Liver (tissue), 9 donors: ENCODE results near the gene SAA4. TPM values are rescaled to one million over a fixed set of nuclear protein-coding genes. Genes with fewer than 3 reads are reported as not detected.
"Not testable (repeated sequence)": the region's sequence is repeated elsewhere in the genome, so short reads cannot be mapped to it uniquely, and the experiment has no call there.

Experiments
- DNase-seq: peaks from one replicate; pipeline ENCODE4 v3.0.0-alpha.2; 2017; ENCODE audit warnings: low spot score
- H3K27ac ChIP-seq, 2 donors: one replicate each; pipeline ENCODE4 v1.7.0; 2013; ENCODE audit warnings: inconsistent platforms in 2 of 2, low read length in 2 of 2, control low read depth in 1 of 2, low read depth in 1 of 2, mild to moderate bottlenecking in 1 of 2
- H3K27me3 ChIP-seq, 4 donors: one replicate each; pipeline versions ENCODE4 v1.6.1 to v1.7.0; 2013; ENCODE audit warnings: low read length in 3 of 4, inconsistent platforms in 1 of 4, mild to moderate bottlenecking in 1 of 4, moderate library complexity in 1 of 4; ENCODE audit not compliant: control insufficient read depth in 4 of 4, insufficient read depth in 4 of 4
- H3K36me3 ChIP-seq, 4 donors: one replicate each; pipeline versions ENCODE4 v1.6.1 to v1.7.0; 2013; ENCODE audit warnings: low read length in 3 of 4, mild to moderate bottlenecking in 3 of 4, low read depth in 1 of 4, moderate library complexity in 1 of 4; ENCODE audit not compliant: control insufficient read depth in 4 of 4, insufficient read depth in 3 of 4
- H3K4me1 ChIP-seq, 4 donors: one replicate each; pipeline versions ENCODE4 v1.6.1 to v1.7.0; 2013; ENCODE audit warnings: low read length in 3 of 4, mild to moderate bottlenecking in 3 of 4, moderate library complexity in 1 of 4; ENCODE audit not compliant: control insufficient read depth in 4 of 4, insufficient read depth in 4 of 4
- H3K4me3 ChIP-seq, 3 donors: one replicate each; pipeline versions ENCODE4 v1.6.1 to v1.7.0; 2013; ENCODE audit warnings: low read length in 3 of 3, control low read depth in 1 of 3, low read depth in 1 of 3, mild to moderate bottlenecking in 1 of 3
- H3K9ac ChIP-seq, 2 donors: one replicate each; pipeline ENCODE4 v1.7.0; 2013; ENCODE audit warnings: low read length in 2 of 2, mild to moderate bottlenecking in 2 of 2, moderate library complexity in 2 of 2, control low read depth in 1 of 2, low read depth in 1 of 2
- H3K9me3 ChIP-seq, 4 donors: one replicate each; pipeline versions ENCODE4 v1.6.1 to v1.7.0; 2013; ENCODE audit warnings: low read length in 3 of 4; ENCODE audit not compliant: control insufficient read depth in 4 of 4
- ATF3 ChIP-seq: IDR thresholded peaks from 2 replicates; pipeline ENCODE4 v1.6.1; 2016; ENCODE audit warnings: antibody characterized with exemption
- CTCF ChIP-seq: fragments of 150-350 bp; IDR thresholded peaks from 2 replicates; pipeline ENCODE4 v1.5.1; 2017; ENCODE audit warnings: improper control_type of control experiment, low read depth, low read length; ENCODE audit not compliant: missing input control
- FOXA1 ChIP-seq: IDR thresholded peaks from 2 replicates; pipeline ENCODE4 v1.6.1; 2016; ENCODE audit warnings: antibody characterized with exemption
- FOXA2 ChIP-seq: IDR thresholded peaks from 2 replicates; pipeline ENCODE4 v1.6.1; 2016; ENCODE audit warnings: antibody characterized with exemption
- GABPA ChIP-seq, 2 donors: IDR thresholded peaks in 1 of 2; conservative IDR thresholded peaks in 1 of 2; 2 replicates each; pipeline ENCODE4 v1.6.1; 2016; ENCODE audit warnings: antibody characterized with exemption in 2 of 2, mild to moderate bottlenecking in 1 of 2, moderate library complexity in 1 of 2
- HNF4A ChIP-seq, 2 donors: conservative IDR thresholded peaks; 2 replicates each; pipeline ENCODE4 v1.6.1; 2016; ENCODE audit warnings: antibody characterized with exemption in 2 of 2, mild to moderate bottlenecking in 2 of 2
- HNF4G ChIP-seq: IDR thresholded peaks from 2 replicates; pipeline ENCODE4 v1.6.1; 2016; ENCODE audit warnings: antibody characterized with exemption
- JUND ChIP-seq, 2 donors: IDR thresholded peaks; 2 replicates each; pipeline ENCODE4 v1.6.1; 2016; ENCODE audit warnings: antibody characterized with exemption in 2 of 2
- MAX ChIP-seq: IDR thresholded peaks from 2 replicates; pipeline ENCODE4 v1.6.1; 2016; ENCODE audit warnings: antibody characterized with exemption
- RXRA ChIP-seq, 2 donors: IDR thresholded peaks; 2 replicates each; pipeline ENCODE4 v1.6.1; 2017 to 2018; ENCODE audit warnings: antibody characterized with exemption in 2 of 2, mild to moderate bottlenecking in 1 of 2
- SP1 ChIP-seq: IDR thresholded peaks from 2 replicates; pipeline ENCODE4 v1.6.1; 2018; ENCODE audit warnings: antibody characterized with exemption, mild to moderate bottlenecking
- TAF1 ChIP-seq: conservative IDR thresholded peaks from 2 replicates; pipeline ENCODE4 v1.6.1; 2016; ENCODE audit warnings: antibody characterized with exemption, mild to moderate bottlenecking
- WGBS: extraction: QIAGEN DNeasy Blood & Tissue Kit; methylation state at CpG from one replicate; pipeline ENCODE4 v1.1.7; 2013; 5-methylcytosine and 5-hydroxymethylcytosine counted together
- polyA plus RNA-seq, 2 donors: library from polyadenylated mRNA; stranded (reverse) in 1 of 2; unstranded in 1 of 2; fragments of 200-250 nt in 1 of 2; fragments of >200 nt in 1 of 2; fragmentation: Nextera tagmentation in 1 of 2; extraction: Ambion mirVana in 1 of 2; gene quantifications; one replicate each; pipeline versions ENCODE4 v1.2.1 to v1.2.3, GENCODE V29; 2013 to 2015
- total RNA-seq, 2 donors: library from RNA; depleted of rRNA; stranded (reverse); fragments of >200 nt; gene quantifications; one replicate each; pipeline ENCODE4 v1.2.3, GENCODE V29; 2014
- TF ChIP-seq, protein P1 (sequence below): IDR thresholded peaks from 2 replicates; pipeline ENCODE4 v1.6.1; 2016; ENCODE audit warnings: antibody characterized with exemption
- TF ChIP-seq, protein P2 (sequence below): IDR thresholded peaks from 2 replicates; pipeline ENCODE4 v1.6.1; 2016; ENCODE audit warnings: antibody characterized with exemption, mild to moderate bottlenecking
- donor health status: healthy.
- donor health status: healthy.
- donor health status: healthy.
- donor health status: healthy.
- donor health status: healthy.

Gene SAA4
- total and polyA plus RNA-seq, 4 donors = 84.9 to 4,017 (median 1,127) TPM

GRCh38 chr11:18248561-18248960 lies 12.0 kb upstream of the SAA4 start, which contains the start of gene SAA2 (continued):
- no peak for TF ChIP-seq ATF3
- TF ChIP-seq TAF1 = no peak
- TF ChIP-seq, protein P1, sequence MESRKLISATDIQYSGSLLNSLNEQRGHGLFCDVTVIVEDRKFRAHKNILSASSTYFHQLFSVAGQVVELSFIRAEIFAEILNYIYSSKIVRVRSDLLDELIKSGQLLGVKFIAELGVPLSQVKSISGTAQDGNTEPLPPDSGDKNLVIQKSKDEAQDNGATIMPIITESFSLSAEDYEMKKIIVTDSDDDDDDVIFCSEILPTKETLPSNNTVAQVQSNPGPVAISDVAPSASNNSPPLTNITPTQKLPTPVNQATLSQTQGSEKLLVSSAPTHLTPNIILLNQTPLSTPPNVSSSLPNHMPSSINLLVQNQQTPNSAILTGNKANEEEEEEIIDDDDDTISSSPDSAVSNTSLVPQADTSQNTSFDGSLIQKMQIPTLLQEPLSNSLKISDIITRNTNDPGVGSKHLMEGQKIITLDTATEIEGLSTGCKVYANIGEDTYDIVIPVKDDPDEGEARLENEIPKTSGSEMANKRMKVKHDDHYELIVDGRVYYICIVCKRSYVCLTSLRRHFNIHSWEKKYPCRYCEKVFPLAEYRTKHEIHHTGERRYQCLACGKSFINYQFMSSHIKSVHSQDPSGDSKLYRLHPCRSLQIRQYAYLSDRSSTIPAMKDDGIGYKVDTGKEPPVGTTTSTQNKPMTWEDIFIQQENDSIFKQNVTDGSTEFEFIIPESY = no peak
- TF ChIP-seq HNF4G = no peak
- TF ChIP-seq SP1 = peak; percentile 42

DNA sequence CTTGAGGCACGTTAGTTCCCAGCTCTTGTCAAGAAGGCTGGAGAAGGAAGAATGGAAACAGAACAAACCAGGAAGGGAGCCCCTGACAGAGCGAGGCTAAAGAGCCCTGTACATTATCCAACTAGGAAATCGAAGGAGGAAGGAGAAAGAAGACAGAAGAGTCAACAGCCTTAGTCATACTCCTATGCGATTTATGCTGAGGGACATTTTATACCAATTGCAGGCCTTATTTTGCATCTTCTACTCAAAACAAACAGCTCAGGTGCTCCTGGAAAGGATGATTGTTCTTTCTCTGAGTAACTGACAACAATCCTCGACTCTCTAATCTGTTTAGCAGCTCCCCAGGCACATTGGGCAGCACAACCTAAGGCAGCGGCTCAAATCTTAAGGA lies 10.6 kb upstream of the SAA4 start:
- not testable (repeated sequence) for H3K27me3 ChIP-seq, DNase-seq, H3K9ac ChIP-seq, H3K27ac ChIP-seq, H3K9me3 ChIP-seq, H3K4me1 ChIP-seq, H3K4me3 ChIP-seq, H3K36me3 ChIP-seq
- 82% methylated on average over 3 of the region's 6 CpGs for WGBS

- H3K36me3 ChIP-seq, H3K9ac ChIP-seq, H3K9me3 ChIP-seq, DNase-seq, H3K27me3 ChIP-seq, H3K4me1 ChIP-seq, H3K27ac ChIP-seq: not testable (repeated sequence)
- H3K4me3 ChIP-seq = peak overlapping the region in 1 of 3 donors; percentile 0
- WGBS = 57% methylated on average over 11 of the region's 11 CpGs
- TF ChIP-seq RXRA (IDR thresholded peaks at IDR 0.05) = peak; percentile 7 to 23
- TF ChIP-seq HNF4A (conservative IDR thresholded peaks at IDR 0.05) = peak in 1 of 2 donors; percentile 10
- peak in 1 of 2 donors; percentile 10 for TF ChIP-seq JUND (IDR thresholded peaks at IDR 0.05)
These were observed 10.0 kb upstream of the SAA4 start for GRCh38 chr11:18246379-18247190.

GRCh38 chr11:18245396-18245795 lies 8.8 kb upstream of the SAA4 start:
- Histone ChIP-seq H3K4me3 (no peak overlapping the region), H3K36me3 (no peaks in the 10 kb centered on the region), H3K9ac (no peak overlapping the region), H3K27ac (no peak overlapping the region), H3K27me3 (no peaks in the 10 kb centered on the region), H3K9me3 (no peaks in the 10 kb centered on the region), H3K4me1 (peaks cover 0 to 9% (median 2%) of the 10 kb centered on the region in 4 donors)
- DNase-seq = no peak
- WGBS = 72% methylated on average over 6 of the region's 6 CpGs
- no peak for TF ChIP-seq ATF3
- TF ChIP-seq, protein P2, sequence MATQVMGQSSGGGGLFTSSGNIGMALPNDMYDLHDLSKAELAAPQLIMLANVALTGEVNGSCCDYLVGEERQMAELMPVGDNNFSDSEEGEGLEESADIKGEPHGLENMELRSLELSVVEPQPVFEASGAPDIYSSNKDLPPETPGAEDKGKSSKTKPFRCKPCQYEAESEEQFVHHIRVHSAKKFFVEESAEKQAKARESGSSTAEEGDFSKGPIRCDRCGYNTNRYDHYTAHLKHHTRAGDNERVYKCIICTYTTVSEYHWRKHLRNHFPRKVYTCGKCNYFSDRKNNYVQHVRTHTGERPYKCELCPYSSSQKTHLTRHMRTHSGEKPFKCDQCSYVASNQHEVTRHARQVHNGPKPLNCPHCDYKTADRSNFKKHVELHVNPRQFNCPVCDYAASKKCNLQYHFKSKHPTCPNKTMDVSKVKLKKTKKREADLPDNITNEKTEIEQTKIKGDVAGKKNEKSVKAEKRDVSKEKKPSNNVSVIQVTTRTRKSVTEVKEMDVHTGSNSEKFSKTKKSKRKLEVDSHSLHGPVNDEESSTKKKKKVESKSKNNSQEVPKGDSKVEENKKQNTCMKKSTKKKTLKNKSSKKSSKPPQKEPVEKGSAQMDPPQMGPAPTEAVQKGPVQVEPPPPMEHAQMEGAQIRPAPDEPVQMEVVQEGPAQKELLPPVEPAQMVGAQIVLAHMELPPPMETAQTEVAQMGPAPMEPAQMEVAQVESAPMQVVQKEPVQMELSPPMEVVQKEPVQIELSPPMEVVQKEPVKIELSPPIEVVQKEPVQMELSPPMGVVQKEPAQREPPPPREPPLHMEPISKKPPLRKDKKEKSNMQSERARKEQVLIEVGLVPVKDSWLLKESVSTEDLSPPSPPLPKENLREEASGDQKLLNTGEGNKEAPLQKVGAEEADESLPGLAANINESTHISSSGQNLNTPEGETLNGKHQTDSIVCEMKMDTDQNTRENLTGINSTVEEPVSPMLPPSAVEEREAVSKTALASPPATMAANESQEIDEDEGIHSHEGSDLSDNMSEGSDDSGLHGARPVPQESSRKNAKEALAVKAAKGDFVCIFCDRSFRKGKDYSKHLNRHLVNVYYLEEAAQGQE = no peak
- no peak for TF ChIP-seq CTCF
- no peak for TF ChIP-seq TAF1
- TF ChIP-seq, protein P1 = no peak
- TF ChIP-seq HNF4G = no peak
- TF ChIP-seq GABPA (IDR thresholded peaks at IDR 0.05 in 1 of 2, conservative IDR thresholded peaks at IDR 0.05 in 1 of 2) = no peak
- no peak for TF ChIP-seq RXRA (IDR thresholded peaks at IDR 0.05)
- no peak for TF ChIP-seq FOXA2
- TF ChIP-seq FOXA1 = no peak
- TF ChIP-seq MAX = no peak
